GM19468 (cell line): ENCODE data around the gene GIGYF2.
"Not testable (repeated sequence)": the region's sequence is repeated elsewhere in the genome, so short reads cannot be mapped to it uniquely, and the experiment has no call there.

ENCODE experiments used
- ATAC-seq: cut with Tn5 transposase; IDR thresholded peaks from one replicate; pipeline ENCODE4 v1.9.1; 2021; ENCODE audit warnings: mild to moderate bottlenecking, moderate library complexity, moderate number of reproducible peaks; ENCODE audit not compliant: unreplicated experiment; ENCODE audit errors: extremely low read depth

GIGYF2 gene

DNA sequence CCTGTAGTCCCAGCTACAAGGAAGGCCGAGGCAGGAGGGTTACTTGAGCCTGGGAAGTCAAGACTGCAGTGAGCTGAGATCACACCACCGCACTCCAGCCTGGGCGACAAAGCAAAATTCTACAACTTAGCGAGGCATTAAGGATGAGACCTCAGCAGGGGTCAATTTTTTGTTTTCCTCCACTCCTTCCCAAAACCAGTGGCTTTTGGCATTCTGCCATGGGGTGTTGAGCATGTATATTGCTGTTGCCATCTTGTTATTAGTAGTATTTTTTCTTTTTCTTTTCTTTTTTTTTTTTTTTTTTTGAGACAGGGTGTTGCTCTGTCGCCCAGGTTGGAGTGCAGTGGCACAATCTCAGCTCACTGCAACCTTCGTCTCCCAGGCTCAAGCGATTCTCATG, 8.9 kb upstream of the GIGYF2 start:
- no peak for ATAC-seq

DNA sequence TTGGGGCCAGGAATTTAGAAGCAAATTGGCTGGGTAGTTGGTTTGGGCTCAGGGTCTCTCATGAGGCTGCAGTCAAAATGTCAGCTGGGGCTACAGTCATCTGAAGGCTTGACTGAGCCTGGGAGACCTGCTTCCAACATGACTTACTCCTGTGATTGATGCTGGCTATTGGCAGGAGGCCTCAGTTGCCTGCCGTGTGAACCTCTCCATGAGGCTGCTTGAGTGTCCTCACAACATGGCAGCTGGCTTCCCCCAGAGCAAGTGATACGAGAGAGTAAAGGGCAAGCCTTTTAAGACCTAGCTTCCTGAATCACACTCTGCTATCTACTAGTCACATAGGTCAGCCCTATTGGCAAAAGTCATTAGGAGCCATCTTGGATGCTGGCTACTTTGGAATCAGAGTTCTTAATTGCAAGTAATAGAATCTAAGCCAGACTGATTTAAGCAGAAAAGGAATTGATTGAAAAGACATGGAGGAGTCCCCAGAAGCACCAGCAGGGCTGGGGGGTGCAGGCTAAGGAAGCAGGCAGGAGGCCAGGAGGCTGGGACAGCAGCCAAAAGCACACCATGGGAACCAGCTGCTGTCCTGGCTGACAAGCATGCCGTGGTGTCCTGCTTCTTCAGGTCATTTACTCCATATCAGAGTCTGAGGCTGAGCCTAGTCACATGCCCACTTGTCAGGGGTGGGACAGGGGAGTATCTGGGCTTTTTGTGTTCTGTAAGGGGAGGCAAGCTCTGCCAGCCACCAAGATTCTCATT, 7.8 kb upstream of the GIGYF2 start:
- no peak for ATAC-seq

GRCh38 chr2:232691117-232691516, 6.0 kb upstream of the GIGYF2 start:
- not testable (repeated sequence) for ATAC-seq

DNA sequence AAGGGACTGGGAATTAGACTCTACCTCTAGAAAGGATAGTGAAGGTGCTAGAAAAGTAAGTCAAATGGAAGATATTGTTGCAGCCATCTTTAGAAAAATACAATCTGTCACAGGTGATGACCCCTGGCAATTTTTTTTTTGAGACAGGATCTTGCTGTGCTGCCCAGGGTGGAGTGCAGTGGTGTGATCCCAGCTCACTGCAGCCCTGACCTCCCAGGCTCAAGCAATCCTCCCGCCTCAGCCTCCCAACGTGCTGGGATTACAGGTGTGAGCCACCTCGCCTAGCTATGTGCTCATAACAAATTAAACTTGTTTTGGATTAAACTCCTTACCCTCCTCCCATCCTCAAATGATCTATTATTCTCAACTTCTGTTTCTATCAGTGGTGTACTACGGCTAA, 3.8 kb upstream of the GIGYF2 start:
- ATAC-seq = no peak

DNA sequence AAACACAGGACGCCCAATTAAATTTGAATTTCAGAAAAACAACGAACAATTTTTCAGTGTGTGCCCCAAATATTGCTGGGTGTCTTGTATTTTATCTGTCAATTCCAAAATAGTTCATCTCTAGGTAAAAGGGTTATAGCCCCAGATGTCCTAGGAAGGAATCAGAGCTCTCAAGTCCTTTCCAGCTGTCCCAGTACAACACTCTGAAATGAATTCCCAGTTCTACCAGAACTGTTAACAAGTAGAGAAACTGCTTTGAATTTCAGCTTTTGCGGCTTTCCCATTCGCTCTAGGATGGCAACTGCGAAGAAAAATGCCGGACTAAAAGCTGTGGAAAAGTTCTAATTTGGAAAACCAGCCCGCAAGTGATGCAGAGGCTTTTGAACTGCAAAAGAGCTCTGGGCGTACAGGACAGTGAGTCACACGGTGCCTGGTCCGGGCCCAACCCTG, 497 bp upstream of the GIGYF2 start:
- ATAC-seq = no peak

GRCh38 chr2:232697807-232698110, 628 bp downstream of the GIGYF2 start:
- no peak for ATAC-seq

DNA sequence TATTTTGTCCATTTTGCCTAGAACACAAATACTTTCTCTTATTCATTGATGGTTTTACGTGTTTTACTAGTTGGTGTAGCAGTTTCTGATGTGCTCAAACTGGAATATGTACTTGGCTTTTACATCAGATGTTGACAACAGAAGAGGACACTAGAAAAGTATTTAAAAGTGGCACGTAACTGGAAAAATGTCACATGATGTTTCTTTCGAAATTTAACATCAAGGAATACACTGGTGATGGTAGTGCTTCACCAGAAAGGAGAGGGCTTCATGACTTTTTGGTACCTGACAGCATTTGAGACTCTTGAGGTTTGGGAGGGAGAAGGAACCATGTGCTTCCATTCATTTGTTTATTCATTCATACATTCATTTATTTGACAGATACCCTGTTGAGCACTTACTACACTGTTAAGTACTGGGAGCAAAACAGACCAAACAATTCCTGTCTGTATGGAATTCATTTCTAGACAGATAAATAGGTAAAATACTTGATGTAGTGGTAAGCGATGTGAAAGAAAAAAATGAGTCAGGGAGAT, 1.5 kb downstream of the GIGYF2 start:
- no peak for ATAC-seq

DNA sequence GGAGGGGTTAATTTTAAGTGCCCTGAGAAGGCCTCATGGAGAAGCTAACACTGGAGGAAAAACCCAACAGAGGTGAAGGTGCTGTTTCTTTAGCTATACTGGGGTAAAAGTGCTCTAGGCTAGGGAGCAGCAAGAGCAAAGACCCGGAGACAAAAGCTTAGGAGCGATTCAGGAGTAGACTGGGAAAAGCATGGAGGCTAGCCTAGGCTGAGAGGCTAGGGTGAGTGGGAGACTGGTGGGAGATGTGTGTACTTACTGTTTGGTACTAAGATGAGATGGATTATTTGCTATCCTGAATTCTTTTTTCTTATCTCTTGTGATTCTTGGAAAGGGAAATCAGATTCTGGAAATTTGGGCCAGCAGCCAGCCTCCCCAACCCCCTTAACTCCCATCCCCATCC, 2.0 kb downstream of the GIGYF2 start:
- no peak for ATAC-seq

- ATAC-seq = no peak
Observed at GRCh38 chr2:232700154-232700553, 3.0 kb downstream of the GIGYF2 start.

GRCh38 chr2:232707076-232707475, 9.9 kb downstream of the GIGYF2 start:
- ATAC-seq = no peak

DNA sequence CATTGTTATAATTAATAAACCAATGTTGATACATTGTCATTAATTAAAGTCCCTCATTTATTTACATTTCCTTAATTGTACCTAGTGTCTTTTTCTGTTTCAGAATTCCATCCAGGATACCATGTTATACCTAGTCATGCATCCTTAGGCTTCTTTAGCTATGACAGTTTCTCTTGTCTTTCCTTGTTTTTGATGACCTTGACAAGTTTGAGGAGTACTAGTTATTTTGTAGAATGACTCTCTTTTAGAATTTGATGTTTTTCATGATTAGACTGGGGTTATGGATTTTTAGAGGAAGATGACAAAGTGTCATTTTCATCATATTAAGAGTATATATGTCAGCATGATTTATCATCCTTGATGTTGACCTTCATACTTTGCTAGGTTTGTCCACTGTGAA, 16.4 kb downstream of the GIGYF2 start:
- ATAC-seq = no peak

GRCh38 chr2:232714969-232715368, 17.8 kb downstream of the GIGYF2 start:
- no peak for ATAC-seq

DNA sequence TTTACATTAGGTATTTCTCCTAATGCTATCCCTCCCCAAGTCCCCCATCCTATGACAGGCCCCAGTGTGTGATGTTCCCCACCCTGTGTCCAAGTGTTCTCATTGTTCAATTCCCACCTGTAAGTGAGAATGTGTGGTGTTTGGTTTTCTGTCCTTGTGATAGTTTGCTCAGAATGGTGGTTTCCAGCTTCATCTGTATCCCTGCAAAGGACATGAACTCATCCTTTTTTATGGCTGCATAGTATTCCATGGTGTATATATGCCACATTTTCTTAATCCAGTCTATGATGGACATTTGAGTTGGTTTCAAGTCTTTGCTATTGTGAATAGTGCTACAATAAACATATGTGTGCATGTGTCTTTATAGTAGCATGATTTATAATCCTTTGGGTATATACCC, 22.9 kb downstream of the GIGYF2 start:
- not testable (repeated sequence) for ATAC-seq

DNA sequence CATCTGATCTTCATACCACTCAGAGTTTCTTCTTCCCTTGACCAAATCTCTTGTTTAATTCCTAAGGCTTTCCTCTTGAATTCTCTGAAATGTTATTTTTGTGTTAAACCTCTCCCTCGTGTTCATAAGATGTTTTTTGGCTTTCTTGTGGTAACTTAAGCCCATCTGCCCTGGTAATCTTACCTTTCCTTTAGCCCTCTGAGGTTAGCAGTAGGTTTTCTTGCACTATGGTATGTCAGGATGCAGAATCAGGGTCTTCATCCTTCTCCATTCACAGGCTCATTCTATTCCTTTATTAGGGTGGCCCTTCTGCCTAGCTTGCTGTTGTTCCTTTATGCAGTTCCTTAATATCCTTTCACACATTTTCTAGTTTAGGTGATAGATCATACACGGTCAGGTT, 24.1 kb downstream of the GIGYF2 start:
- no peak for ATAC-seq

DNA sequence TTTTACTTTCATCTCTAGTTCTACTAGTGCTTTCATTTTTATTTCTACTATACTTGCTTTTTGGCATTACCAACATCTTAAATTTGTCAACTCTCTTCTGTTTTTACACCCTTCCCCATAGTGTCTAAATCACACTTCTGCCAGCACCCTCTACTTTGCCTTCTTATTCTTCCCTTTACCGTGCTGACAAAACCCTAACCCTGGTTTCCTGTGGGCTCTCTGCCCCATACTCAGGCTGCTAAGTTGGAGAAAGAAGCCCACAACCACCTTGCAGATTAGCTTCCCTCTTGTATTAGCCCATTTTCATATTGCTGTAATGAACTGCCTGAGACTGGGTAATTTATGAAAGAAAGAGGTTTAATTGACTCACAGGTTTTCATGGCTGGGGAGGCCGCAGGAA, 24.8 kb downstream of the GIGYF2 start:
- ATAC-seq = no peak

- ATAC-seq = no peak
Observed at GRCh38 chr2:232723027-232723426, 25.9 kb downstream of the GIGYF2 start.

DNA sequence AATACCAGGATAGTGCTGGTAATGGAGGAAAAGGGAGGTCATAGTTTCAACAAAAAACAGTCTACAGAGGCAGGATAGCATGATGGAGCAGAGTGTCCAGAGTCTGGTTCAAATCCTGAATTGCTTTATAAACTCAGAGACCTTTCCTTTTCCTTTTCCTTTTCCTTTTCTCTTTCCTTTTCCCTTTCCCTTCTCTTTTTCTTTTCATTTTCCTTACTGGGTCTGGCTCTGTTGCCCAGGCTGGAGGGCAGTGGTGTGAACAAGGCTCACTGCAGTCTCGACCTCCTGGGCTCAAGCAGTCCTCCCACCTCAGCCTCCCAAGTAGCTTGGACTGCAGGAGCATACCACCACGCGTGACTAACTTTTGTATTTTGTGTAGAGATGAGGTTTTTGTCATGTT, 31.7 kb downstream of the GIGYF2 start:
- ATAC-seq = no peak

GRCh38 chr2:232731470-232731869, 34.3 kb downstream of the GIGYF2 start:
- ATAC-seq = no peak

GRCh38 chr2:232741294-232741693, 44.2 kb downstream of the GIGYF2 start:
- ATAC-seq = no peak

DNA sequence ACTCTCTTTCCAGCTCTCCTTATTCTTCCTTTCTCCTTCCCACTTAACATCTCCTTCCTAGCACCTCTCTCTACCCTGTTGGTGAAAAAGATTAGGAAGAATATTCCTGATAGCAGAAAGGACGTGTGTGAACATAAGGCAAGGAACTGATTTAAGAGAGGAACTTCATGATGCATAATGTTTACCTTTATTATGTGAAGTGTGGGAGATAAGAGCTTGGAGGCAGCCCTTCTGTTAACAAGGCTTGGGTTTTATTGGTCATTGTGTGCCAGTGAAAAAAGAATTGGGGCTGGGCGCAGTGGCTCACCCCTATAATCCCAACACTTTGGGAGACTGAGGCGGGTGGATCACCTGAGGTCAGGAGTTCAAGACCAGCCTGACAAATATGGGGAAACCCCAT, 44.8 kb downstream of the GIGYF2 start:
- no peak for ATAC-seq

- no peak for ATAC-seq
Observed at GRCh38 chr2:232744963-232745362, 47.8 kb downstream of the GIGYF2 start.

- no peak for ATAC-seq
Observed at GRCh38 chr2:232748038-232748437, 50.9 kb downstream of the GIGYF2 start.
